GM10266 (cell line): ENCODE data around the gene RHBDL2.

ENCODE experiments used
- DNase-seq: peaks from one replicate; pipeline ENCODE4 v3.0.0; 2012; ENCODE audit errors: extremely low spot score
- TF ChIP-seq, protein P1 (sequence below): IDR thresholded peaks from 2 replicates; pipeline ENCODE4 v1.5.1; 2012; ENCODE audit warnings: mild to moderate bottlenecking, low read depth; ENCODE audit not compliant: control insufficient read depth, insufficient read depth; ENCODE audit errors: missing control alignments

The RHBDL2 gene

DNA sequence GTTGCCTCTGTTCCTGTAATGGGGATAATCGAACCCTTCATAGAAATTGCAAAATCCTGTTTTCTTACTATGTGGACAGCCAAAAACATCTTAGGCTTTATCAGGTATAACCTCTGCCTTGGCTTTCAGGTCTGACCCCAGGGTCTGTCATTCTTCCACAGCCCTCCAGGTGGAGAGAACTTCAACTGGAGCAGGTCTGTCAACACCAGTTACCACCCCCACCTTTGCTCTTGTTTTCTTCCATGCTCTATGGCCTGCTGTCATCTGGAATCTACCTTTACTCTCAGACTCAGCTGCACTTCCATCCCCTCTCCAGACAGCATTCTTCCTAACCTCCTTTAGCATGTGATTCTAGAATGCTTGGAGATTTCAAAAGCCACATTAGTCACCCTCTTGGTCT lies 49.9 kb downstream of the RHBDL2 start:
- no peak for DNase-seq
- TF ChIP-seq, protein P1, sequence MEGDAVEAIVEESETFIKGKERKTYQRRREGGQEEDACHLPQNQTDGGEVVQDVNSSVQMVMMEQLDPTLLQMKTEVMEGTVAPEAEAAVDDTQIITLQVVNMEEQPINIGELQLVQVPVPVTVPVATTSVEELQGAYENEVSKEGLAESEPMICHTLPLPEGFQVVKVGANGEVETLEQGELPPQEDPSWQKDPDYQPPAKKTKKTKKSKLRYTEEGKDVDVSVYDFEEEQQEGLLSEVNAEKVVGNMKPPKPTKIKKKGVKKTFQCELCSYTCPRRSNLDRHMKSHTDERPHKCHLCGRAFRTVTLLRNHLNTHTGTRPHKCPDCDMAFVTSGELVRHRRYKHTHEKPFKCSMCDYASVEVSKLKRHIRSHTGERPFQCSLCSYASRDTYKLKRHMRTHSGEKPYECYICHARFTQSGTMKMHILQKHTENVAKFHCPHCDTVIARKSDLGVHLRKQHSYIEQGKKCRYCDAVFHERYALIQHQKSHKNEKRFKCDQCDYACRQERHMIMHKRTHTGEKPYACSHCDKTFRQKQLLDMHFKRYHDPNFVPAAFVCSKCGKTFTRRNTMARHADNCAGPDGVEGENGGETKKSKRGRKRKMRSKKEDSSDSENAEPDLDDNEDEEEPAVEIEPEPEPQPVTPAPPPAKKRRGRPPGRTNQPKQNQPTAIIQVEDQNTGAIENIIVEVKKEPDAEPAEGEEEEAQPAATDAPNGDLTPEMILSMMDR = no peak

DNA sequence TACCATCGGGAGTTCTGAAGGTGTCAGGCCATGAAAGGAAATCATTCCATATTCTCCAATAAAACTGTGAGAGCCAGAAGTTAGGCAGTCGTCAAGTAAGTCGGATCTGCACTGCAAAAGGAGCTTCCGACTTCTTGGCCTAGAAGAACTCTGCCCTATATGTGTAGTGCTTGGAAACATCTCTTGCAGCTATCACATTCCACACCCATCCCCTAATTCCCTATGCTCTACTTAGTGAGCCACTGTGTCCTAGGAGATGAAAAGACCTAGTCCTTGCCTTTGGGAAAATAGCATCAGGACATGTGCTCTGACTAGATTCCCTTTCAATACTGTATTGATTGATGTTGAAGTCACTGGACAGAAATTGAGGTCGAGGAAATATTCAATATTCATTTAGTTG lies 52.0 kb downstream of the RHBDL2 start:
- TF ChIP-seq, protein P1 = no peak
- no peak for DNase-seq

DNA sequence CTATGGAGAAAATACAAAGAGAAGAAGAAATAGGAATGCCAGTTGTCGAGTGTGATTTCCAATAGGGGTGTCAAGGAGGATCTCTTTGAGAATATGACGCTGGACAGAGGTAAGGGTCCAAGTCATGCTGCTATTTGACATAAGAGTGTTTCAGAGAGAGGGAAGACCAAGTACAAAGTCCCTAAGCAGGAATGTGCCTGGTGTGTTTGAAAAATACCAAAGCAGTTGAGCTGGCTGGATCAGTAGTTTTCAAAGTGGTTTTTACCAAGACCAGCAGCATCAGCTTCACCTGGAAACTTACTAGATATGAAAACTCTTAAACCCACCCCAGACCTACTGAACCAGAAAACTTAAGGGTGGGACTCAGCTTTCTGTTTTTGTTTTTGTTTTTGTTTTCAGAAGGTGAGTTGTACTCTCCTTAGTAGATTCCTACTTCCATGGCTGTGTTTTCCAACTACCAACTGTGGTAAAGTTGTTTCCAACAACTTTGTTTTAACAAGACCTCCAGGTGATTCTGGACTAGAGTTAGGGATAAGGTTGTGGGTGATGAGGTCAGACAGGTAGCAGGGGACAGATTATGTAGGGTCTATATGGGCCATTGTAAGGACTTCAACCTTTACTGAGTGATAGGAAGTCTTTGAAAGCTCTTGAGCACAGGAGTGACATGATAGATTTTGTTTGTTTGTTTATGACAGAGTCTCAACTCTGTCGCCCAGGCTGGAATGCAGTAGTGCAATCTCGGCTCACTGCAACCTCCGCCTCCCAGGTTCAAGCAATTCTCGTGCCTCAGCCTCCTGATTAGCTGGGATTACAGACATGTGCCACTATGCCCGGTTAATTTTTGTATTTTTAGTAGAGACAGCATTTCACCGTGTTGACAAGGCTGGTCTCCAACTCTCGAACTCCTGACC lies 53.0 kb downstream of the RHBDL2 start:
- no peak for DNase-seq

DNA sequence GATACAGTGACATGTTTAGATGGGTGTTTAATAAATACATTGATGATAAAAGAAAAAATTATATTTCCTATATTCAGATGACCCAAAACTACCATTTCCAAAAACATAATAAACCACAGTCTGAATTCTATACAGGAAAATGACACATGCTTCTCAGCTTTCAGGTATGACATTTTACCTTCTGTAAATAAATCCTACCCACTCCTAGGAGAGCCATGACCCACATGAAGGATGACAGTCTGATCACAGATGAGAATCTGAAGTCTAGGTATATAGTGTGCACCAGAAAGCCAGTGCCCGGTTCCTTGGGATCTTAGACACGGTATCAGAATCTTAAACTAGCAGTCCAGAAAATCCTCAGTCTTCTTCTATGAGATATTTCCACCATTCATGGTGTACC lies 56.5 kb downstream of the RHBDL2 start:
- TF ChIP-seq, protein P1 = no peak
- no peak for DNase-seq

More for the DNA sequence above, 53.0 kb downstream of the RHBDL2 start:
- TF ChIP-seq, protein P1 = no peak

DNA sequence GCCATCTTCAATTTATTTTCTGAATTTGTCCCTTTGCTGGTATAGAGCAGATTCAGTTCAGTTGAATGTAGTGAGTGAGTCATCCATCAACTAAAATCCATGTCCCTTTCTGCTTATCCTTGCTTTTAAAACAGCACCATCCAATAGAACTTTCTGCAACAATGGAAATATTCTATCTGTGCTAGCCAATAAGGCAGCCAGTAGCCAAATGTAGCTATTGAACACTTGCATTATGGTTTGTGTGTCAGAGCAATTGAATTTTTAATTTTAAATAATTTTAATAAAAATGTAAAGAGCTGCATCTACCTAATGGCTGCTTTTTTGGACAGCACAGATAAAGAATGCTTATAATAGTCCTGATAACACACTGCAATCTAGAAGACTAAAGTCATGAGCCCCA lies 60.1 kb downstream of the RHBDL2 start, which contains the start of gene GJA9:
TSS of gene GJA9 (minus strand) at position 101 of the 400 bp plus-strand sequence. CDS start 5,489 bp downstream, outside the sequence.
- DNase-seq = no peak
- TF ChIP-seq, protein P1 = no peak

DNA sequence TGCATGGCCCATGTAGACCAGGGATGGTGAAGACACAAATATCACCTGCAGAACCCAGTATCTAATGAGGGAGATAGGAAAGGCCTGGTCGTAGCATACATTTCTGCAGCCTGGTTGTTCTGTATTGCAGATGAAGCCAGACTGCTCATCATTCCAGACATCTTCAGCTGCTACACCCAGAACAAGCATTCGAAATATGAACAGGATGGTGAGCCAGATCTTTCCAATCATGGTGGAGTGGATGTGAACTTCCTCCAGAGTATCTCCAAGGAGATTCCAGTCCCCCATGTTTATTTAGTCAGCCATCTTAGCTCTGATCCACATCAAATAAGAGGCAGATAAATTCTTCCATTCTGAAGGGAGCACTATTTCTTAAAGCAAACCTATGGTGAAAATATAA lies 65.8 kb downstream of the RHBDL2 start:
- TF ChIP-seq, protein P1 = no peak
- no peak for DNase-seq
